Lung (tissue), 12 donors: ENCODE results near the gene SLC46A3. TPM values are rescaled to one million over a fixed set of nuclear protein-coding genes. Genes with fewer than 3 reads are reported as not detected.
"Not testable (repeated sequence)": the region's sequence is repeated elsewhere in the genome, so short reads cannot be mapped to it uniquely, and the experiment has no call there.

Experiments
- ATAC-seq: fragments of 200-7000 bp; cut with Tn5 transposase; one replicate; pipeline ENCODE4 v1.9.1; 2020; ENCODE audit warnings: moderate number of reproducible peaks; ENCODE audit not compliant: insufficient read depth, low FRiP score
- DNase-seq, 3 donors: peaks; one replicate each; pipeline ENCODE4 v3.0.0-alpha.2; 2013 to 2017
- H3K27ac ChIP-seq, 2 donors: one replicate each; pipeline ENCODE4 v1.5.1; 2013; ENCODE audit warnings: mild to moderate bottlenecking in 2 of 2, moderate library complexity in 2 of 2, control low read depth in 1 of 2, inconsistent platforms in 1 of 2, low read depth in 1 of 2, low read length in 1 of 2
- H3K27me3 ChIP-seq, 3 donors: one replicate each; pipeline ENCODE4 v1.5.1; 2013; ENCODE audit warnings: low read length in 2 of 3; ENCODE audit not compliant: control insufficient read depth in 3 of 3, insufficient read depth in 3 of 3
- H3K36me3 ChIP-seq, 4 donors: one replicate each; pipeline ENCODE4 v1.5.1; 2013; ENCODE audit warnings: low read length in 4 of 4, mild to moderate bottlenecking in 1 of 4, moderate library complexity in 1 of 4; ENCODE audit not compliant: control insufficient read depth in 4 of 4, insufficient read depth in 4 of 4
- H3K4me1 ChIP-seq, 5 donors: one replicate each; pipeline ENCODE4 v1.5.1; 2013; ENCODE audit warnings: low read length in 5 of 5, mild to moderate bottlenecking in 2 of 5, moderate library complexity in 1 of 5; ENCODE audit not compliant: control insufficient read depth in 5 of 5, insufficient read depth in 5 of 5
- H3K4me3 ChIP-seq: one replicate; pipeline ENCODE4 v1.5.1; 2013; ENCODE audit warnings: mild to moderate bottlenecking, control low read depth, moderate library complexity
- H3K9ac ChIP-seq, 2 donors: one replicate each; pipeline ENCODE4 v1.5.1; 2013; ENCODE audit warnings: low read length in 2 of 2, control low read depth in 1 of 2; ENCODE audit not compliant: insufficient read depth in 1 of 2
- H3K9me3 ChIP-seq, 4 donors: one replicate each; pipeline ENCODE4 v1.5.1; 2013; ENCODE audit warnings: low read length in 3 of 4, mild to moderate bottlenecking in 1 of 4, moderate library complexity in 1 of 4; ENCODE audit not compliant: control insufficient read depth in 4 of 4, insufficient read depth in 3 of 4
- CTCF ChIP-seq: IDR thresholded peaks from 2 replicates; pipeline ENCODE4 v1.5.1; 2012; ENCODE audit warnings: mild to moderate bottlenecking; ENCODE audit errors: control extremely low read depth, extremely low read depth
- WGBS, 2 donors: extraction: QIAGEN DNeasy Blood & Tissue Kit; methylation state at CpG; one replicate each; pipeline ENCODE4 v1.1.7; 2013; 5-methylcytosine and 5-hydroxymethylcytosine counted together
- polyA plus RNA-seq, 2 donors: library from polyadenylated mRNA; stranded (reverse); fragments of 200-250 nt; gene quantifications; one replicate each; pipeline ENCODE4 v1.2.1, GENCODE V29; 2013
- total RNA-seq, 2 donors: library from RNA; depleted of rRNA in 1 of 2; stranded (reverse); fragments of >200 nt in 1 of 2; gene quantifications; one replicate each; pipeline ENCODE4 v1.2.1, GENCODE V29; 2014 to 2021
- donor health status: control.
- donor health status: control.
- donor health status: Bipolar disorder and iron deficiency.
- donor health status: healthy.
- donor health status: DM: yes; HTN: yes; CAD: no.

SLC46A3 gene
- total and polyA plus RNA-seq, 4 donors, result 6.9 to 10.9 (median 8.9) TPM

GRCh38 chr13:28704282-28704681, 14.5 kb downstream of the SLC46A3 start:
- DNase-seq, result no peak
- no peaks in the 10 kb centered on the region for H3K27me3 ChIP-seq
- peaks cover 0 to 16% (median 2%) of the 10 kb centered on the region in 4 donors for H3K36me3 ChIP-seq
- no peak overlapping the region for H3K27ac ChIP-seq
- H3K4me3 ChIP-seq, result no peak overlapping the region
- peaks cover 0 to 4% (median 0%) of the 10 kb centered on the region in 5 donors for H3K4me1 ChIP-seq
- H3K9me3 ChIP-seq, result no peaks in the 10 kb centered on the region
- no peak for ATAC-seq
- no peak overlapping the region for H3K9ac ChIP-seq
- no peak for TF ChIP-seq CTCF

DNA sequence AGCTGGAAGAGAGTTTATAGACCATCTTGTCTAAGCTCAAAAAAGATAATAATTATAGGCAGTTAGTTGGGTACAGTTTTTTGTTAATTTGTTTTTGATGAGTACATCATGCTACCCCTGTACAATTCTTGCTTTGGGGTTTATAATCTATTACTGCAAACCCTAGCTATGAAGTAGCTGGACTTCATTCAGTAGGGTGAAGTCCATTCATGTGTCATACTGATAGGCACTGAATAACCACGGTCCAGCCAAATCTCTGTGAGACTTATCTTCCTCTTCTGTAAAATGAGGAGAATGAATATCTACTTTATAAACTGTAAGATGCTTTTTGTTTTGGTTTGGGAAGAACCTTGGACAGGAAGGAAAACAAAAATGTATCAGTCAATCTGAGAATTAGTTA, 19.5 kb downstream of the SLC46A3 start:
- peaks cover 0 to 1% (median 0%) of the 10 kb centered on the region in 5 donors for H3K4me1 ChIP-seq
- peaks cover 0 to 2% (median 0%) of the 10 kb centered on the region in 3 donors for H3K27me3 ChIP-seq
- peaks cover 0 to 19% (median 3%) of the 10 kb centered on the region in 4 donors for H3K36me3 ChIP-seq
- no peak for DNase-seq
- H3K9ac ChIP-seq, result no peak overlapping the region
- 88 to 93% methylated on average over 1 of the region's 1 CpG for WGBS, 2 donors
- no peak overlapping the region for H3K27ac ChIP-seq
- no peak for TF ChIP-seq CTCF
- H3K4me3 ChIP-seq, result no peak overlapping the region
- ATAC-seq, result no peak
- no peaks in the 10 kb centered on the region for H3K9me3 ChIP-seq

- no peak for ATAC-seq
- DNase-seq, result no peak
- TF ChIP-seq CTCF, result no peak
- peaks cover 0 to 2% (median 0%) of the 10 kb centered on the region in 3 donors for H3K27me3 ChIP-seq
- H3K4me1 ChIP-seq, result no peaks in the 10 kb centered on the region
- 94 to 96% methylated on average over 1 of the region's 1 CpG for WGBS, 2 donors
- H3K36me3 ChIP-seq, result peaks cover 0 to 12% (median 3%) of the 10 kb centered on the region in 4 donors
- no peak overlapping the region for H3K9ac ChIP-seq
- H3K9me3 ChIP-seq, result no peaks in the 10 kb centered on the region
- no peak overlapping the region for H3K27ac ChIP-seq
- H3K4me3 ChIP-seq, result no peak overlapping the region
Observed at GRCh38 chr13:28697441-28697840, 21.3 kb downstream of the SLC46A3 start.

GRCh38 chr13:28693605-28694491, 24.9 kb downstream of the SLC46A3 start:
- ATAC-seq, result not testable (repeated sequence)
- DNase-seq, result peak; percentile 37 to 63 (median 59)

More at GRCh38 chr13:28693605-28694491, 24.9 kb downstream of the SLC46A3 start:
- H3K27me3 ChIP-seq, H3K4me3 ChIP-seq, H3K4me1 ChIP-seq, H3K9ac ChIP-seq, H3K9me3 ChIP-seq, H3K36me3 ChIP-seq, H3K27ac ChIP-seq: not testable (repeated sequence)
- 55 to 64% methylated on average over 11 of the region's 11 CpGs for WGBS, 2 donors
